DOHH2 (cell line): Measurements from ENCODE around the gene C11orf87.

Source experiments
- CTCF ChIP-seq: fragments of 200-600 bp; sonication (generic); IDR thresholded peaks from one replicate; pipeline ENCODE4 v1.5.1; 2014; ENCODE audit warnings: antibody characterized with exemption, mild to moderate bottlenecking, low read depth, low read length; ENCODE audit not compliant: poor library complexity, severe bottlenecking
- EZH2phosphoT487 ChIP-seq: fragments of 200-600 bp; sonication (generic); IDR thresholded peaks from 2 replicates; pipeline ENCODE4 v1.6.1; 2017; ENCODE audit warnings: borderline replicate concordance, mild to moderate bottlenecking, antibody characterized with exemption, low read length, moderate library complexity, mixed read lengths

DNA sequence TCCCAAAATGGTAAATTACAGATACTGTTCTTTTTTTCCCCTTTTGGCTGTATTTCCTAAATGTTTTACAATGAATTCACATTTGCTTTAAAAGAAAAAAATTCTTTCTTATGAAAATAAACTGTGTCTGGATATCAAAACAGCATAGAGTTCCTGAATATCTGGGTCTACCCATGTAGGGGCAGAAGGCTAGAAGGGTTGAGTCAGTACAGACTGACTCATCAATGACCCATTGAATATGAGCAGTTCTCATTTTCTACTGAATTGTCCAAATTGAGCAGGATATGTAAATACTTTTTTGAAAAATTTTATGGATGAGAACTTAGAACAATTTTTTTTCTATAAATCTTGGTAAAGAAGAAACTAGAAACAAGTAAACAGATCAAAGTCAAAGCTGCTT lies 16.3 kb upstream of the C11orf87 start:
- TF ChIP-seq CTCF (no peak), EZH2phosphoT487 (no peak)
